ENCODE results near the gene RRM1.
A peak's percentile ranks its signal among the peaks of the same experiment; 100 is the strongest.
"Not testable (repeated sequence)": the region's sequence is repeated elsewhere in the genome, so short reads cannot be mapped to it uniquely, and the experiment has no call there.

Gene RRM1

DNA sequence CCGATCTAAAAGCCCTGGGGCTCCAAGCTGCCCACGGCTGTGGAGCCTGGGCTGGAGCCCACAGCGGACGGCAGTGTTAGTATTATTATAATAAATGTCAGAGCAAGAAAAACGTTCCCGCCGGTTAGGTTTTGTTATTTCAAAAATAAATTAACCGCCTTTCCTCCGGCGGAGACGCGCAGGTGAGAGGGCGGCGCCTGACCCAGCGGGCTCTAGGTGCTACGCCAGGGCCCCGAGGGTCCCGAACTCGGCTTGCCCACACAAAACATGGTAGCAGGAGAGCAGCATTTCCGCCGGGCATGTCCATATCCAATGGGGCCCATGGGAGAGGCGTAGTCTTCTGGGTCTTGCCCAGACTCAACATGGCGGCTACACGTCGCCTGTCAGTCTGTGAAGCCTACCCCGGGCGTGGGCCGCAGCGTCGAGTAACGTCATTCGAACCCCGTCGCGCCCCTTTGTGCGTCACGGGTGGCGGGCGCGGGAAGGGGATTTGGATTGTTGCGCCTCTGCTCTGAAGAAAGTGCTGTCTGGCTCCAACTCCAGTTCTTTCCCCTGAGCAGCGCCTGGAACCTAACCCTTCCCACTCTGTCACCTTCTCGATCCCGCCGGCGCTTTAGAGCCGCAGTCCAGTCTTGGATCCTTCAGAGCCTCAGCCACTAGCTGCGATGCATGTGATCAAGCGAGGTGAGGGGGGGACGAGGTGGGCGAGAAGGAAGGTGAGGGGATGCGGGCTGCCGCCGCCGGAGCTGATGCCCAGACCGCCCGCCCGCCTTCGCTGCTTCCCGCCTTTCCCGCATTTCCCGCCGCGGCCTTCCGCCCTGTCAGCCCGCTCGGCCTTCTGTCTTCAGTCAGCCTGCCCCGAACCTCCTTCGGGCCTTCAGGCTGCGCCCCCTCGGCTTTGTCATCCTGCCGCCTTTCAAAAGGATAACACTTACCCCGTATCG is at the start of gene RRM1:
RRM1 (plus strand) TSS at position 452 of the 944 bp plus-strand sequence; CDS start at position 666, 214 bp downstream.
- peak; percentile 97 for DNase-seq

DNA sequence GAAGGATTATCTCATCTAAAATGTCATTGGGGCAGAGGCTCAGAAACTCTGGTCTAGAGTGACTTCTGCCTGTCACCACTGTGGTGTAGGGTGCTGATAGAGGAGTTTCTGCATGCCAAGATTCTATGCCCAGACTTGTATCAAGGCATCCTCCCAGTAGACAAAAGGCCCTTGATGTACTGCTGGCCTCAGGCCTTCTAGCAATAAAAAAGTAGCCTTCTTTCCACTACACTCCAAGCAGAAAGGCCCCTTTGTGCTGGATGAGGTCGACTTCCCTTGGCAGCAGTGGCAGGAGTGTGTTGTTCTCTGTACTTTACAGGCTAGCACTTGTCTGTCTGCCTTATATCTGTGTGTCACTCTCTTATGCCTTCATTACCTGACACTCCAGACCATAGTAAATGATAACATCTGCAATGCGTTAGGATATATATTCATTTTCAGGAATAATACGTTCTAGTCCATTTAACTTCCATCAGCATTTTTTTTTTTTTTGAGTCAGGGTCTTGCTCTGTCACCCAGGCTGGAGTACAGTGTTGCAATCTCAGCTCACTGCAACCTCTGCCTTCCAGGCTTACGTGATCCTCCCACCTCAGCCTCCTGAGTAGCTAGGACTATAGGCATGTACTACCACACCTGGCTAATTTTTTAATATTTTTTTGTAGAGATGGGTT is 49.5 kb upstream of the RRM1 start:
- DNase-seq: no peak

DNA sequence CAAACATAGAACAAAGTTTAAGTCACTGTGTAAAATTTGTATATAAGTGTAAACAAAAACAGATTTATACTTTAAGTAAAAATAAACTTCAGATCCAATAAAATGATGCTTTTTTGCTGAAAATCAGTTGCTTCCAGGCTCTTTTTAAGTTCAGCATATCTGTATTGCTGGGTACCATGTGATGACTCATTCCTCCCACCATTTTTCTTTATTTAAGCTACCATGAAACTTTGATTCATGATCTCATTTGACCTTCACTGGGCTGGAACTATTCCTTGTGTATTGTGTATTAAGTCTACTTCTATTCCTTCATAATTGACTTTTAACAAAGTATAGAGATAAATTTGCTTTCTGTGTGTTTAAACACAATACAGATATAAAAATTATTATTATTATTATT is 46.3 kb upstream of the RRM1 start:
- no peak for DNase-seq

DNA sequence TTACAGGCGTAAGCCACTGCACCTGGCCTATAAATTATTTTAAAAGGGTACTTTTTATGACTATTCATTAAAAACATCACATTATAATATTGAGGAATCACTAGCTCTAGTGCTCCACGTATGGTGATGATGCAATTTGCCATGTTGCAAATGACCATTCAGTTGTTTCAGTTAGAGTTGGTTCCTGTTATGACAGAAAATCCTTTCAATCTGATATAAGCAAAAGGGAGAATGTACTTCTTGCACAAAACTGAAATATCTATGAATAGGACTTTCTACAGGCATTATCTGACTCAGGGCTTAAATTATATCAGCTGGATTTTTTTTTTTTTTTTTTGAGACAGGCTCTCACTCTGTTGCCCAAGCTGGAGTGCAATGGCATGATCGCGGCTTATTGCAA is 45.6 kb upstream of the RRM1 start:
- DNase-seq: no peak

DNA sequence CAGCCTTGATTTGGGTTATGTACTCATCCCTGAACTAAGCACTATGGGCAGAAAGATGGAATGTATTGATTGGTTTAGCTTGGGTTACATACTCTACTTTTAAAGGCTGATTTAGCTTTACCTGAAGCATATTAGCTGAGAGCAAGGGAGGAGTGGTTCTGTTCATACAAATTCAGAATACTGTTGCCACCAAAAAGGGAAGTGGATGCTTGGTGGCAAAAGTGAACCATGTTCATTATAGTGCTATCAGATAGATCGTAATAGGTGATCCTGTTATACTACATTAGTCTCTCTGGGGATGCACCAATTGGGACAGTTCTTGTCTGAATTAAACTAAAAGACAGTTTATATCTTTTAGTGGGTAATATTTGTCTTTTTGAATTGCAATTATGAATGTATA is 44.5 kb upstream of the RRM1 start:
- DNase-seq: no peak

DNA sequence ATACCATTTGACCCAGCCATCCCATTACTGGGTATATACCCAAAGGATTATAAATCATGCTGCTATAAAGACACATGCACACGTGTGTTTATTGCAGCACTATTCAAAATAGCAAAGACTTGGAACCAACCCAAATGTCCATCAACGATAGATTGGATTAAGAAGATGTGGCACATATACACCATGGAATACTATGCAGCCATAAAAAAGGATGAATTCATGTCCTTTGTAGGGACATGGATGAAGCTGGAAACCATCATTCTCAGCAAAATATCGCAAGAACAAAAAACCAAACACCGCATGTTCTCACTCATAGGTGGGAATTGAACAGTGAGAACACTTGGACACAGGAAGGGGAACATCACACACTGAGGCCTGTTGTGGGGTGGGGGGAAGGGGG is 41.4 kb upstream of the RRM1 start:
- not testable (repeated sequence) for DNase-seq

DNA sequence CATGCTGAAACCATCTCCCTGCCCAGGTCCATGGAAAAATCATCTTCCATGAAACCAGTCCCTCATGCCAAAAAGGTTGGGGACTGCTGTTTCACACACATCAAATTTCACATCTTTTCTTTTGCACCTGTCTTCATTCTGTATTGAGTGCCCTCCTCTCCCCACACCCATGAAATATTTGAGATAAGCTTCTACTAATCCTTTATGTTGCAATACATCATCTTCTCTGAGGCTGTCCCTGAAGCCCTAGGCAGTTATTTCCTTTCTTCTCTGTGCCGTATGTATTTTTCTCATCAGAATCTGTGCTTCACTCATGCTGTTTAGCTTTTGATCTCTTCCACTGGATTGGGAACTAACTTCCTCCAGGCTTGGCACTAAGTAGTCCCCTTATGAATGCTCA is 40.0 kb upstream of the RRM1 start:
- no peak for DNase-seq

DNA sequence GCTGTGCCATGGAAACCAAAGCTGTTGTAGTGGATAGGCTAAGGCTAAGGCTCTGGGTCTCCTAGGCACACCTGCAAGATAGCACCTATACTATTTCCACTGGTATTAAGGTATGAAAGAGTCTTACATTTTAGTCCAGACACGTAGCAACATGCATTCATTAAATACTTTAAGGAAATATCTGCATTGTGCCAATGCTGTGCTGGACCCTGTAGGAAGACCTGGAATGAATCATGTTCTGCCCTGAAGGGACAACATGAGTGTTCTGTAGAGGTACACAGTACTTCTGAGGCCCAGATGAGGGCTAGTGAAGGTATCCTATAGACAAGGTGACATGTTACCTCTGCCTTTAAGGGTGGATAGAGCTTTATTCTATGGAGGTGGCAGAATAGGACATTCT is 35.2 kb upstream of the RRM1 start:
- no peak for DNase-seq

DNA sequence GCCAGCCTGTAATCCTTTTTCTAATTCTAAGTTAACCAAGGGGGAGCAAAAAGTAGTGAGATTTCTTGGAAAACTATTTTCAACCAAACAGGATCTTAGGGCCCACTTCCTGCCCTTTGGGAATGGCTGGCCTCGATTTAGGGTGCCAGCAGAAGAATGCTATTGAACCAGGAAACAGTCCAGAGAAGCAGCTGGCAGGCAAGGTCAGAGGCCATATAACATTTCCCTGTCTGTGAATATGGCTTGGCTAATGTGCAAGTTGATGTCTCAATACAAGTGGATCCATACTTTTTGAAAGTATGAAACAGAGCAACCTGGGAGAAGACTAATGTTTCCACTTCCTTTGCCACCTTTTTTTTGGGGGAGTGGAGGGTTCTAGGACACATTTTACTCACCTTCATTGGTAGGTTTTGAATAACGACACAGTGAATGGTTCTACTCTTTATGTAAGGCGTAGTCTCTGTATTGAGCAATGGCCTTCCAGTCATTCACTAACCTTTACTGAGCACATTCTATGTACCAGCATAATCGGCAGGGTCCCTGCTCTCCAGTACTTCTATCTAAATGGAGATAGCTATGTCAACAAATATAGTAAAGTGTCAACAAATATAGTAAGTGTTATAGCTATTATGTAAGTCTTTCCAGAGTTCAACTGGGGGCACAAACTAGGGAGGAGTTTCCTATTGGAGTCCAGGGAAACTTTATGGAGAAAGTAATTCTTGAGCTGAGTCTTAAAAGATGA is 34.2 kb upstream of the RRM1 start:
- no peak for DNase-seq

DNA sequence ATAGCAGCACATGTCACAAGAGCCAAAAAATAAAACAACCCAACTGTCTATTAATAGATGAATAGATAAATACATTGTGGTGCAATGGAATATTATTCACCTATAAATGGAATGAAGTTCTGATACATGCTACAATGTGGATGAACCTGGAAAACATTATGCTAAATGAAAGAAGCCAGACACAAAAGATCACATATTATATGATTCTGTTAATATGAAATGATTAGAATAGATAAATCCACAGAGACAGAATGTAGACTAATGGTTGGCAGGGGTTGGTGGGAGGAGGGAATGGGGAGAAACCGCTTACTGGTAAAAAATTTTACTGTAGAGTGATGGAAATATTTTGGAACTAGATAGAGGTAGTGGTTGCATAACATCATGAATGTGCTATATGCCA is 32.9 kb upstream of the RRM1 start:
- no peak for DNase-seq

DNA sequence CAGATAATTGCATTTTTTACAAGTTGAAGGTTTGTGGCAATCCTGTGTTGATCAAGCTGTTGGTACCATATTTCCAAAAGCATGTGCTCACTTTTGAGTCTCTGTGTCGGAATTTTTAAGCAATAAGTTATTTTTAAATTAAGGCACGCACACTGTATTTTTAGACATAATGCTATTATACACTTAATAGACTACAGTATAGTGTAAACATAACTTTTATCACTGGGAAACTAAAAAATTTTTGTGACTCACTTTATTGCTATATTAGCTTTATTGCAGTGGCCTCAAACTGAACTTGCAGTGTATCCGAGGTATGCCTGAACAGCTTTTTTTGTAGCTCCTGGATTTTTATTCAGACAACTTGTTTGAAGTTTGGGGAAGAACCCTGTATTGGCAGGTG is 31.3 kb upstream of the RRM1 start:
- DNase-seq: no peak

DNA sequence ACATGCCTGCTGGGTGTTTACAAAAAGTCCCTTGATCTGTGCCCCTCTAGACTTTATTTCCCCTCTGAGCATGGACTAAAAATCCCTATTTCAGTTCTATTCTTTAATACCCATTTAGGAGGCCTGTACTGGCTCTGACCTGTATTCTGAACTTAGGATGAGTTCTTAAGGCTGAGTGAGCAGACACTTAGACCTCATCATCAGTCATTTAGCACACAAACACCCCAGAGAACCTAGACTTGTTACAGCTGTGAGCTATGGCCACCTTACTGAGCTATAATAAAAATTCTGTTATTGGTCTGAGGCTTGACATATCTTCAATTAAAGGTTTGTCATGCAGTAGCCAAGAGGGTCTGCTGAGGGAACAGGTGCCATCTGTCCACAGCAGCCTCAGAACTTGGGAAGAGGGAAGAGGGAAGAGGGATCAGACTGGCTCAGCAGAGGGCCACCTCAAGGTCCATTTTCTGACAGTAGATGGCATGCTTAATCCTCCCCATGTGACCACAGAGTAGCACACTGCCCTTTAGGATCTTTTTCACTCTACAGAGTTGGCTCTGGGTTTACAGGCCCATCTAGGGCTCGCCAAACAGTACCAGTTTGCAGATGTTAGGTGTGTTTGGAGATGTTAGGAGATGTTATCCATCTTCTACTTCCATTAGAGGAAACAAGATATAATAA is 30.2 kb upstream of the RRM1 start:
- DNase-seq: no peak

DNA sequence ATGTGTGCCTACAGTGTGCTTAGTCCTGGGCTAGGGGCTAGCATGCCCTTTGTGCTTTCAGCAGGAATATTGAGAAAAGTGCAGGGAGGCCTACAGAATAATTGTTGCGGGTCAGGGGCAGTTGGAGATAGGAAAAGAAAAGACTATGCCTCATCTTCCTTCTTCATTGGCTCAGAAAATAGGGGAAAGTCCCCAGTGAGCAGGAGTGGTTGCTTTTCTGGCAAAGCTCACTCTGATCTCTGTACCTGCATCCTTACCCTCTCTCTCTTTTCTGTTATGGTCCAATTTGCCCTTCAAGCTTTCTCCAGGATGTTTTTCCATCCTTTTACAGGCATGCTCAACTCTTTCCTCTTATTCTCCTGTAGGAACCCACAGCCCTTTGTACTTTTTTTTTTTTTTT is 29.5 kb upstream of the RRM1 start:
- no peak for DNase-seq

DNA sequence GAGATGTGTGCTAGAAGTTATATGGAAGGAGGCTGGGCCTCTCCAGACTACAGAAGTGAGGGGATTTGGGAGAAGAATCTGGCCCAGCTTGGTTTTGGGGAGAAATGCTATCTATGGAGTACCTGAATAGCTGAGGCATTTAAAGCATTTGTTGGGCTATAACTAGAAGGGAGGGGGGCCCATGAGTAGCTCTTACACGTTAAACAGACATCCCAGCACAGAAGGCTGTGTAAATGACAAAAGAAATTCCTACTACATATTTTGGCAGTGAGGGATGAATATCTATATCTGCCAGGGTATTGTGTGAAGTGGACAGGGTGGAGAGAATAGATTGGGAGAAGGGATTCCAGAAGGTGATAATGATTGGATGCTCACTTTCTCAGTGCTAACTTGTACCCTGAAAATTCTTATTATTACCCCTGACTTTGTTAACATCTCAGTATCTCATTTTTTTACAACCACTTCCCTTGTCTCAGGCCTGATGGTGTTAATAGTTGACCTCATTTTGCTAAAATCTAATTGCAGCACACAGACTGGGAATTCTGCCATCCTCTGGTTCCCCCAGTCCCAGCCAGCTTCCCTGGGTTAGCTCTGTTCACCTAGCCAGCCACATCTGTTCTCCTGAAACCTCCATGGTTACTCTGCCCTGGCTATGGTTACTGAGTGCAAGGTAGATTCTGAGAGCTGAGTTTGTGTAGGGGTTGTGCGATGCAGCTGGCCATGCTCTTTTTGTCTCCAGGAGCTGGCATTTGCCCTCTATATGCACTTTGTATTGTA is 28.8 kb upstream of the RRM1 start:
- DNase-seq: no peak

DNA sequence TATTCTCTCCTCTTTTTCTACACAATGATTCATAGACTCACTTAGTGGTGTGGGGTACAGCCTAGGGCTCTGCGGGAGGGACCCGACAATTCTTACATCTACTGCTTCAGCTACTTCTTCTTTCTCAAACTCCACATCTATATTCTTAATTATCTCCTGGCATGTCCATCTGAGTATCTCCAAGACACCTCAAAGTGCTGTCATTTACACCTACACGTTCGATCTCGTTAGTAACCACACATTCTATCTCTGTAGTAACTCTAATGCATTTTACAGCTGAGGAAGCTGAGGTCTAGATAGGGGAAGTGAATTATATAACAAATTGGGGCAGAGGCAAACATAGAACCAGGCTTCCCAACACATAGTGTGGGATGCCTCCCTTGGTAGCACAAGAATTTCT is 27.7 kb upstream of the RRM1 start:
- DNase-seq: no peak

DNA sequence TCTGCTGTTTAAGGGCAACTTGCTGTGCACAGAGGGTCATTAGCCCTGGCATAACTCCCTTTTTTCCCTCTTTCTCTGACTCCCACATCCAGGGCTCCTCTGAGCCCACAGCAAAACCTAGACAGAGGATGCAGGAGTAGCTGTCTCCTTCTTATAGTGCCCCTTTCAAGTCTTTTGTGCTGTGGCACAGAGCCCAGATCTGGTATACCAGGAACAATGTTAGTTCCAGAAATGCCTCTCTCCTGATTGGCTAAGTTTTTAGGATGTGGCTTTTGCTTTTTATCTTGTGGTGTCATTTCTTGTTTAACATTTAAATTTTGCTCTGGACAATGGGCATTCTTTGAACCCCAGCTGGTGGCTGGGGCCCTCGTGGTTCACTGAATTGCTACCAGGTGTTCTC is 25.6 kb upstream of the RRM1 start:
- DNase-seq: no peak

DNA sequence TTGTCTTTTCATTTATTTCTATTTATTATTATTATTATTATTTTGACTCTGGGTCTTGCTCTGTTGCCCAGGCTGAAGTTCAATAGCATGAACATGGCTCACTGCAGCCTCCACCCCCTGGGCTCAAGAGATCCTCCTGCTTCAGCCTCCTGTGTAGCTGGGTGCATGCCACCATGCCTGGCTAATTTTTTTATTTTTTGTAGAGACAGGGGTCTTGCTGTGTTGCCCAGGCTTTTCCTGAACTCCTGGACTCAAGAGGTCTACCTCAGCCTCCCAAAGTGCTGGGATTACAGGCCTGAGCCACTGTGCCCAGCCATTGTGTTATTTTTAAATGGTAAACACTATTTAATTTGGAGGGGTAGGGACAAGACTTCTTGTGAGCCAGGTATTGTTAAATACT is 23.3 kb upstream of the RRM1 start:
- DNase-seq: no peak

DNA sequence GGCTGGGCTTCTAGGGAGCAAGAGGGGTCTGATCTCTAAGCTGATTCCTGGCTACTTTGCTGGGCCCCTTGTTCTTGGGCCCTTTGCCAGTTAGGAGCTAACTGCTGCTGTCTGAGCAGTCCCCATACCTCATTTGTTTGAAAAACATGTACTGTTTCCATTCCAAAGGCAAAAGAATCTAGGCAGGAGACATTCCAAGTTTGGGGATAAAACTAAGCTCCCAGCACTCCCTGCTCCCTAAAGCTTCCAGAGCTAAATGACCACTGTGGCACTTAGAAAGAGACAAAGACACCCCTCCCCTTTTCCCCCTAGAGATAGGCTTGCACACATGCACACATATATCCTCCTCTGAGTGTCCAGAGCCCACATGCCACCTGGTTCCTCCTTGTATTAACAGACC is 22.7 kb upstream of the RRM1 start:
- DNase-seq: no peak

DNA sequence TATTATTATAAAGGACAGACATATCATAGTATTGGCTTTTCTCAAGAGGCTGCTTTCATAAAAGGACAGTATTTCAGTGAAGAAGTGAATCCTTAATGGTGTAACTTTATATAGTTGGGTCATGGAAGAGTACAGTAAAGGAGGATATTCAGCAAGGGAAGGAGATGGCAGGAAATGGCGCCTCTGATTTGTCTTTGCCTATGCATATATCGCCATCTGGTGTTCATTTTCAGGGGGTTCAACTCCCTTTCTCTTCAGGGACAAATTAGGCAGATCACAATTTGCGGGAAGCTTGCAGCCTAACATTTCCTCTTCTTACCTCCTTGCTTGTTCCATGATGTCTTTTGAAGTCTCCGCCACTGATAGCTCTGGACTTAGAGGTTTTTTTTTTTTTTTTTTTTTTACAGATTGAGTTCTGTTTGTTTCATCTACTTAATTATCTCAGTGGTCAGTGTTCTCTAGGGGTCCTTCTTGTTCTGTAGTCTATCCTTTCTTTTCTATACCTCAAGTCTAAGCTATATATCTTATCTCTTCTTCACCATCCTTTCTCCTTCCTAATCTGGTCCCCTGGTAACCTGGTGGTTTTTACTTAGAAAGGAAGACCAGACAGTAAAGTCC is 21.8 kb upstream of the RRM1 start:
- DNase-seq: peak; percentile 63

DNA sequence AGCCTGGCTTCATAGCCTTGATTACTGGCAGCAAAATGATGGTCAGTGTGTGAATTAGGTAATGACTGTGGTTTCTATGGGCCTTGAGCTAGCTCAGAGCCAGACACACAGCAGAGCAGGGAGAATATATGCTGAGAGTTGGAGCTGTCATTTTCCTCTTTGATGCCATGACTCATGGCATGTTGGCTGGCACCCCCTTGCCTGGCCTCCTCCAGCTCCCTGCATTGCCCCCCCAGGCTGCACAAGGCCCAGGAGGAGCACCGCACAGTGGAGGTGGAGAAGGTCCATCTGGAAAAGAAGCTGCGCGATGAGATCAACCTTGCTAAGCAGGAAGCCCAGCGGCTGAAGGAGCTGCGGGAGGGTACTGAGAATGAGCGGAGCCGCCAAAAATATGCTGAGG is 20.3 kb upstream of the RRM1 start:
- no peak for DNase-seq

DNA sequence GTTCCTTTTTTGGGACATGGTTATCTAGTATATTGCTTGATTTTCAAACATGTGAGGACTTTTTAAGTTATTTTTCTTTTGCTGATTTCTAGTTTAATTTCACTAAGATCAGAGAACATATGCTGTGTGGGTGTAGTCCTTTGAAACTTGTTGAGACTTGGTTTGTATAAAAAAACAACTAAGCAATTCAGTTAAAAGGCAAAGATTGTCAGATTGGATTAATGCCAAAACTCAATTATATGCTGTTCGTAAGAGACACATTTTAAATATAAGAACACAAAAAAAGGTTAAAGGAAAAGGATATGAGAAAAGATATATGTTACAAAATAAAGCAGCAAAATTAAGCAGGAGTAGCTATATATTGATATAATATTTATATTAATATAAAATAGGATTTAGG is 17.8 kb upstream of the RRM1 start:
- no peak for DNase-seq

DNA sequence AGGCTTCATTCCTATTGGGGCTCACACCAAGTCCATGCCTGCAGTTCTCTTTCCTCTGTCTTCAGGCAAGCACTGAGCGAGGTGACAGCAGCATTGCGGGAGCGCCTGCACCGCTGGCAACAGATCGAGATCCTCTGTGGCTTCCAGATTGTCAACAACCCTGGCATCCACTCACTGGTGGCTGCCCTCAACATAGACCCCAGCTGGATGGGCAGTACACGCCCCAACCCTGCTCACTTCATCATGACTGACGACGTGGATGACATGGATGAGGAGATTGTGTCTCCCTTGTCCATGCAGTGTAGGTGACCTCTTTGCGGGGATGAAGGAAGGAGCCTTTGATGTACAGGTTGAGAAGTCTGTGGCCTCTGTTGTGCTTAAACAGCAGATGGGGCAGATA is 11.4 kb upstream of the RRM1 start:
- no peak for DNase-seq
